Neutrophil (primary cell): ENCODE results near the gene JMJD8.

ENCODE experiments used
- H3K27ac ChIP-seq: fragments of 200-600 bp; sonication (generic); 2 replicates; pipeline ENCODE4 v1.5.1; 2016; ENCODE audit warnings: mild to moderate bottlenecking, moderate library complexity
- H3K27me3 ChIP-seq: fragments of 200-600 bp; sonication (generic); 2 replicates; pipeline ENCODE4 v1.6.0; 2016; ENCODE audit warnings: mild to moderate bottlenecking
- H3K36me3 ChIP-seq: fragments of 200-600 bp; sonication (generic); 2 replicates; pipeline ENCODE4 v1.5.1; 2017
- H3K4me1 ChIP-seq, 2 experiments: fragments of 200-600 bp in 1 of 2; sonication (generic) in 1 of 2; 1 replicate in 1 of 2; 2 replicates in 1 of 2; pipeline versions ENCODE4 v1.5.1 to v1.6.1; 2013 to 2016; ENCODE audit warnings: low read depth in 1 of 2, low read length in 1 of 2, mild to moderate bottlenecking in 1 of 2, moderate library complexity in 1 of 2; ENCODE audit not compliant: control insufficient read depth in 1 of 2, insufficient read depth in 1 of 2
- H3K4me3 ChIP-seq, 2 experiments: fragments of 200-600 bp in 1 of 2; sonication (generic) in 1 of 2; 1 replicate in 1 of 2; 2 replicates in 1 of 2; pipeline ENCODE4 v1.5.1; 2013 to 2016; ENCODE audit warnings: low read depth in 1 of 2, low read length in 1 of 2, mild to moderate bottlenecking in 1 of 2, moderate library complexity in 1 of 2
- H3K9me3 ChIP-seq: fragments of 200-600 bp; sonication (generic); 2 replicates; pipeline ENCODE4 v1.5.1; 2016
- TF ChIP-seq, protein P1 (sequence below): fragments of 200-600 bp; sonication (generic); IDR thresholded peaks from 2 replicates; pipeline ENCODE4 v1.5.1; 2016; ENCODE audit warnings: antibody characterized with exemption

JMJD8 gene

DNA sequence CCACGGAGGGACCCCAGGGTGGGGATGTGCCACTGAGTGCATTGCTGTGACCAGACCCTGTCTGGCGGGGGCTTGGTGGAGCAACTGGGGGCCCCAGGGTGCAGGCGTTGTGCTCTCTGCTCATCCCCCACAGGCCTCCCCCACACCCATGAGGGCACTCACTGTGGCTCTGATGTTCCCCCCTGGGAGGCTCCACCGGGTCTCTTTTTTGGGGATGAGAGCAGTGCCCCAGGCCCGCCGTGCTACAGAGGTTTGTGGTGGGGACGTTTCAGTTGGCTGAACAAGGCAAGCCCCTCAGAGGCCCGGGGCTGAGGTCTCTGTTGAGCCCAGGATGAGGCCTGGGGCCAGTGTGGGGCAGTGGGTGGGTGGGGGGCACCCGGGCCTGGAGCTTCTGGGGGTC, 39.6 kb upstream of the JMJD8 start:
- H3K27me3 ChIP-seq = peaks cover 68% of the 10 kb centered on the region
- no peak overlapping the region for H3K4me3 ChIP-seq
- H3K9me3 ChIP-seq = no peaks in the 10 kb centered on the region
- TF ChIP-seq, protein P1, sequence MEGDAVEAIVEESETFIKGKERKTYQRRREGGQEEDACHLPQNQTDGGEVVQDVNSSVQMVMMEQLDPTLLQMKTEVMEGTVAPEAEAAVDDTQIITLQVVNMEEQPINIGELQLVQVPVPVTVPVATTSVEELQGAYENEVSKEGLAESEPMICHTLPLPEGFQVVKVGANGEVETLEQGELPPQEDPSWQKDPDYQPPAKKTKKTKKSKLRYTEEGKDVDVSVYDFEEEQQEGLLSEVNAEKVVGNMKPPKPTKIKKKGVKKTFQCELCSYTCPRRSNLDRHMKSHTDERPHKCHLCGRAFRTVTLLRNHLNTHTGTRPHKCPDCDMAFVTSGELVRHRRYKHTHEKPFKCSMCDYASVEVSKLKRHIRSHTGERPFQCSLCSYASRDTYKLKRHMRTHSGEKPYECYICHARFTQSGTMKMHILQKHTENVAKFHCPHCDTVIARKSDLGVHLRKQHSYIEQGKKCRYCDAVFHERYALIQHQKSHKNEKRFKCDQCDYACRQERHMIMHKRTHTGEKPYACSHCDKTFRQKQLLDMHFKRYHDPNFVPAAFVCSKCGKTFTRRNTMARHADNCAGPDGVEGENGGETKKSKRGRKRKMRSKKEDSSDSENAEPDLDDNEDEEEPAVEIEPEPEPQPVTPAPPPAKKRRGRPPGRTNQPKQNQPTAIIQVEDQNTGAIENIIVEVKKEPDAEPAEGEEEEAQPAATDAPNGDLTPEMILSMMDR = no peak
- H3K36me3 ChIP-seq = no peaks in the 10 kb centered on the region
- H3K4me1 ChIP-seq = peaks cover 27 to 46% of the 10 kb centered on the region in 2 experiments
- no peak overlapping the region for H3K27ac ChIP-seq

DNA sequence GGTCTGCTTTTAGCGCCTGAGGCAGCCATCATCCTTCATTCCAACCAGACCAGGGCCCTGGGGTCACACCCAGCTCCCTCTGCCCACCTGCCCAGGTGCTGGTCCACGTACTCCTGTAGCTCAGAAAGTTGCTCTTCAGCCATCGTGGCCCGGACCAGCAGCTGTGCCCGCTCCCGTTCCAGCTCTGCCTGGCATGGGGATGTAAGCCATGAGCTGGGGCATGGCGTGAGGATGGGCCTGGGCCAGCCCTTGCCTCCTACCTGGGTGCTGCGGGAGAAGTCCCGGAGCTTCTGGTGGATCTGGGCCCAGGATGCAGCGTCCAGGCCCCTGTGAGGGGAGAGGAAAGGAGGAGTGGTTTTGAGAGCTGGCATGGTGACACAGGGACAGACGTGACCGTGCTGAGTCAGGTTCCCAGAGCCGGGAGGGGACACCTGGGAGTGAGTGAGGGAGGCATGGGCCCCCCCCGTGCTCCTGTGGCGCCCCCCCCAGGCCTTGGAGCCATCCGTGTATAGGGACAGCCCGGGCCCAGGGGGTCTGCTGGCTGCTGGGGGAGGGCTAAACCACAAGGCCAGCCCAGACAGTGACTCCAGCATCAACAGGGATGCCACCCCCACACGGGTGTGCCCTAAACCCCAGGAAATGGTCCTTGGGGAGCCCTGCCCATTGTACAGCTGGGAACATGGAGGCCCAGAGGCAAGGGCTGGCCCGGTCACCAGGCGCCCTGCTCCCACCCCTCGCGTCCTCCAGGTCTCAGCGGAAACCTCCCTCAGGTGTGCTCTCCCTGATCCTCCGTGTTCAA, 38.9 kb upstream of the JMJD8 start:
- TF ChIP-seq, protein P1 = no peak
- Histone ChIP-seq H3K4me1 (peaks cover 27 to 40% of the 10 kb centered on the region in 2 experiments), H3K27ac (no peak overlapping the region)

DNA sequence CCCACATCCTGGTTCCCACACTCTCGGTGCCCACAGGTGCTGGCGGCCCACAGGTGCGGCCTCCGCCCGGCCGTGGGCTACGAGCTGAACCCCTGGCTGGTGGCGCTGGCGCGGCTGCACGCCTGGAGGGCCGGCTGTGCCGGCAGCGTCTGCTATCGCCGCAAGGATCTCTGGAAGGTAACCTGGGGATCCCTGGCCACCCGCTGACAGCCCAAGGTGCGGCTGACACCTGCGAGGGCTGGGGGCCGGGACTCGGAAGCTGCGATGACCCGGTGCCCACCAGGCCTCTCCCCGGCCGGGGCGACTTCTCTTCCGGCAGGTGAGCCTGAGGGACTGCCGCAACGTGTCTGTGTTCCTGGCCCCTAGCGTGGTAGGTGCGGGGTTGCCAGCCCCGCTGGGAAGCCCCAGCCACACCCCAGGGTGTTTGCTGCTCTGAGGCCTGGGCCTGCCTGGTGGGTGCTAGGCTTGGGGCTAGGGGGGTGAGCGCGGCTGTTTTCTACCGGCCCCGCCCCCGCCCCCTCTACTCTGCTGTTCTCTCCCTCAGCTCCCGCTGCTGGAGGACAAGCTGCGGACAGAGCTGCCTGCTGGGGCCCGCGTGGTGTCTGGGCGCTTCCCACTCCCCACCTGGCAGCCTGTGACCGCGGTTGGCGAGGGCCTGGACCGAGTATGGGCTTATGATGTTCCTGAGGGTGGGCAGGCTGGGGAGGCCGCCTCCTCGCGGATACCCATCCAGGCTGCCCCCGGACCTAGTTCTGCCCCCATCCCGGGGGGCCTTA, 37.8 kb upstream of the JMJD8 start:
- Histone ChIP-seq H3K4me3 (peak overlapping the region; percentile 76 to 78), H3K9me3 (no peaks in the 10 kb centered on the region), H3K27ac (peak overlapping the region; percentile 69), H3K36me3 (no peaks in the 10 kb centered on the region), H3K4me1 (peaks cover 19 to 29% of the 10 kb centered on the region in 2 experiments), H3K27me3 (peaks cover 68% of the 10 kb centered on the region)
- TF ChIP-seq, protein P1 = no peak

More for the DNA sequence above, 38.9 kb upstream of the JMJD8 start:
- H3K27me3 ChIP-seq = peaks cover 68% of the 10 kb centered on the region
- H3K4me3 ChIP-seq = no peak overlapping the region
- H3K36me3 ChIP-seq = no peaks in the 10 kb centered on the region
- H3K9me3 ChIP-seq = no peaks in the 10 kb centered on the region

DNA sequence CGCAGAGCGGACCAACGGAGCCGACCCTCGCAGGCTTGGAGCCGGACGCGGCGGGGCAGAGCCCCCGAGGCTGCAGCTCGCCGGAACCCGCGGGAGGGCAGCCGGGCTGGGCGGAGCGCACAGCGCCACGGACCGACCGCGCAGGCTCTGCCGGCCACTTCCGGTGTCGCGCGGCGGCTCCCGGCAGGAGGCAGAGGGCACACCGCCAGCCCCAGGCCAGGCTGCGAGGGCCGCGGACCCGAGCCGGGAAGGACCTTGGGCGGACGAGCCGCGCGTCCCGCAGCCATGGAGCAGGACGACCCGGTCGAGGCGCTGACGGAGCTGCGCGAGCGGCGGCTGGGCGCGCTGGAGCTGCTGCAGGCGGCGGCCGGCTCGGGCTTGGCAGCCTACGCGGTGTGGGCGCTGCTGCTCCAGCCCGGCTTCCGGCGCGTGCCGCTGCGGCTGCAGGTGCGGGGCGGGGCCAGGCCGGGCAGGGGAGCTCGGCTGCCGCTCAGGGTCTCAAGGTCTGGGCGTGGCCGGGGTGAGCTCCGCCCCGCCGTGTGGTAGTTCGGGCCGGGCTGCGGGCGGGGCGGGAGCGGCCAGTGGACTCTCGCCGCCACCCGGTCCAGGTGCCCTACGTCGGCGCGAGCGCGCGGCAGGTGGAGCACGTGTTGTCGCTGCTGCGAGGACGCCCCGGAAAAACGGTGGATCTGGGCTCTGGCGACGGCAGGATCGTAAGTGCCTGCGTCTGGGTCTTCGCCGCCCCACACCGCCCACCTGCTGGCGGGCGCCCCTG, 37.0 kb upstream of the JMJD8 start, which contains the start of gene ANTKMT:
ANTKMT (plus strand) TSS at position 157 of the 775 bp plus-strand sequence; CDS start at position 286, 129 bp downstream.
- Histone ChIP-seq H3K27me3 (peaks cover 68% of the 10 kb centered on the region), H3K4me1 (peaks cover 19 to 23% of the 10 kb centered on the region in 2 experiments), H3K27ac (peak within 1 kb of the TSS; percentile 69), H3K9me3 (no peaks in the 10 kb centered on the region), H3K4me3 (peak within 1 kb of the TSS; percentile 76 to 78), H3K36me3 (no peaks in the 10 kb centered on the region)
- TF ChIP-seq, protein P1 = peak; percentile 27

DNA sequence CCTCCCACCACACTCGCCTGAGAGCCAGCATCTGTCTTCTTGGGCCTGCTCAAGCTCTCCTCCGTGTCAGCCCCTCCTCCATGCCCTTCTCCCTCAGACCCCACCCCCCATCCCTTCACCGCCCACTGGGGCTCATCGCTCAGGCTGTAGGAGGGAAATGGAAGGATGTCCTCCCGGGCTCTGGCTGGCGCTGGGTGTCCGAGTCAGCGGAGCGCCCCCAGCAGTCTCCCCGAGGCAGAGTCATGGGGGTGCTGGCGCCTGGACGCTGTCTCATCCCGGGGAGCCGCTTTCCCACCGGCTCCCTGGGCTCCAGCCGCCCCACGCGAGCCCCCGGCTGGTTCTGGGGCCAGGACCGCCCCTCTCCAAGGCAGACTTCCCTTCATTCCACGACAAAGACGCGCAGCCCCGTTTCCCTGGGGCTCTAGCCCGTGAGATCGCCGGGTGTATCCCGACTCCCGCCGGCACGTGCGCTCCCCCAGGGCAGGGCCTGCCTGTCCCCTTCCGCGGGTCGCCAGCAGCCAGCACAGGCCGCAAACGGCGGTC, 36.4 kb upstream of the JMJD8 start:
- Histone ChIP-seq H3K27me3 (peaks cover 68% of the 10 kb centered on the region), H3K36me3 (no peaks in the 10 kb centered on the region), H3K9me3 (no peaks in the 10 kb centered on the region), H3K4me3 (peak overlapping the region; percentile 76 to 78), H3K27ac (peak overlapping the region; percentile 69), H3K4me1 (peaks cover 25 to 29% of the 10 kb centered on the region in 2 experiments)
- TF ChIP-seq, protein P1 = no peak
